ENCODE results near the gene NACA. TPM values are rescaled to one million over a fixed set of nuclear protein-coding genes. Genes with fewer than 3 reads are reported as not detected.
"Not testable (repeated sequence)": the region's sequence is repeated elsewhere in the genome, so short reads cannot be mapped to it uniquely, and the experiment has no call there.

NACA gene
- total and polyA plus RNA-seq, 2 experiments from 2014 or later = 672 to 762 TPM

GRCh38 chr12:56714431-56714929, 10.6 kb downstream of the NACA start:
- Histone ChIP-seq H3K27me3 (replicated peaks; ENCODE audit: insufficient read depth) (no peaks in the 10 kb centered on the region), H3K27ac (no peak overlapping the region), H3K4me2 (ENCODE audit: unreplicated experiment) (no peak overlapping the region), H2AFZ (no peak overlapping the region), H3K9ac (no peak overlapping the region), H3K4me1 (ENCODE audit: insufficient read depth) (0 out of 2 replicates have a peak, but pooled peaks cover 3% of the 10 kb centered on the region), H4K20me1 (ENCODE audit: insufficient read depth) (peaks cover 25% of the 10 kb centered on the region), H3K36me3 (ENCODE audit: low read depth) (peaks cover 48% of the 10 kb centered on the region), H3K9me3 (ENCODE audit: low read depth) (no peaks in the 10 kb centered on the region), H3F3A (ENCODE audit: insufficient read depth) (peaks cover 57% of the 10 kb centered on the region), H3K4me3 (no peak overlapping the region), H3K79me2 (ENCODE audit: insufficient read depth) (peaks cover 68% of the 10 kb centered on the region), H3K9me2 (ENCODE audit: insufficient read depth) (no peaks in the 10 kb centered on the region)
- no peak for DNase-seq
- in situ Hi-C loops (cut with MboI) = no loop called here
- TF ChIP-seq EZH2 (IDR thresholded peaks at IDR 0.05; ENCODE audit: insufficient read depth, poor library complexity, severe bottlenecking) (no peak), EZH2phosphoT487 (IDR thresholded peaks at IDR 0.05; ENCODE audit: insufficient read depth, low read depth) (no peak)
- 96 to 100% methylated on average over 2 of the region's 2 CpGs for WGBS, 2 experiments (ENCODE audit: low coverage in 1 of 2, low lambda C conversion rate in 2 of 2, missing lambda C conversion rate in 2 of 2)

- Histone ChIP-seq H3K79me2 (ENCODE audit: insufficient read depth) (peaks cover 57% of the 10 kb centered on the region), H3K4me3 (no peak overlapping the region), H3K27me3 (replicated peaks; ENCODE audit: insufficient read depth) (no peaks in the 10 kb centered on the region), H3F3A (ENCODE audit: insufficient read depth) (peaks cover 66% of the 10 kb centered on the region), H3K4me2 (ENCODE audit: unreplicated experiment) (no peak overlapping the region), H3K4me1 (ENCODE audit: insufficient read depth) (0 out of 2 replicates have a peak, but pooled peaks cover 3% of the 10 kb centered on the region), H3K27ac (no peak overlapping the region), H4K20me1 (ENCODE audit: insufficient read depth) (peaks cover 25% of the 10 kb centered on the region), H3K9ac (no peak overlapping the region), H3K36me3 (ENCODE audit: low read depth) (peaks cover 48% of the 10 kb centered on the region), H3K9me2 (ENCODE audit: insufficient read depth) (no peaks in the 10 kb centered on the region), H2AFZ (no peak overlapping the region), H3K9me3 (ENCODE audit: low read depth) (no peaks in the 10 kb centered on the region)
- in situ Hi-C loops (cut with MboI) = no loop called here
- WGBS, 2 experiments (ENCODE audit: low coverage in 1 of 2, low lambda C conversion rate in 2 of 2, missing lambda C conversion rate in 2 of 2) = 79 to 85% methylated on average over 3 of the region's 3 CpGs
- TF ChIP-seq EZH2phosphoT487 (IDR thresholded peaks at IDR 0.05; ENCODE audit: insufficient read depth, low read depth) = no peak
- TF ChIP-seq EZH2 (IDR thresholded peaks at IDR 0.05; ENCODE audit: insufficient read depth, poor library complexity, severe bottlenecking) = no peak
- DNase-seq = no peak
Observed at GRCh38 chr12:56713345-56713744, 11.8 kb downstream of the NACA start.

DNA sequence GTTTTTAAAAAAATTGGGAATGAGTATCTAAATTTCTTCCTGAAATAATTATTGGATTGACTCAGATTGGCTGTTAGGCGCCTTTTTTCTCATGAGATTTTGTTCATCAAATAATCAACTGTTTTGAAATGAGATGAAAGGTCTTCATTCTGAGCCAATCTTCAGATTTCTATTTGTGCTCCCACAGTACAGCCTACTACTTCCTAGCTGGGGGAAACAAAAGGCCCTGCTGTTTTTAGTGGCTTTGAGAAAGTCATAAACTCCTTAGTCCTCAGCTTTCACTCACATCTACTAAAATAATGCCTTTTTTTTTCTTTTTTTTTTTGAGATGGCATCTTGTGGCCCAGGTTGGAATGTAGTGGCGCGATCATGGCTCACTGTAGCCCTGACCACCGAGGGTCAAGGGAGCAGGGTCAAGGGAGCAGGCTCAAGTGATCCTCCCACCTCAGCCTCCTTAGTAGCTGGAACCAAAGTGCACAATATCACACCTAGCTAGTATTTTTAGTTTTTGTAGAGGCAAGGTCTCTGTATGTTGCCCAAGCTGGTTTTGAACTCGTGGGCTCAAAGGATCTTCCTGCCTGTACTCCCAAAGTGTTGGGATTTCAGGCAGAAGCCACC, 15.2 kb downstream of the NACA start:
- in situ Hi-C loops (cut with MboI) = no loop called here
- DNase-seq = no peak

GRCh38 chr12:56704522-56704921, 20.6 kb downstream of the NACA start:
- H3K27me3 ChIP-seq (replicated peaks; ENCODE audit: insufficient read depth); H4K20me1 ChIP-seq (ENCODE audit: insufficient read depth); in situ Hi-C loops (cut with MboI); H3K9me2 ChIP-seq (ENCODE audit: insufficient read depth); H3K4me2 ChIP-seq (ENCODE audit: unreplicated experiment); H3K4me3 ChIP-seq; H3K9me3 ChIP-seq (ENCODE audit: low read depth); H3K79me2 ChIP-seq (ENCODE audit: insufficient read depth); H2AFZ ChIP-seq; H3K4me1 ChIP-seq (ENCODE audit: insufficient read depth); H3F3A ChIP-seq (ENCODE audit: insufficient read depth); H3K9ac ChIP-seq; DNase-seq; H3K36me3 ChIP-seq (ENCODE audit: low read depth); H3K27ac ChIP-seq: not testable (repeated sequence)
- 79 to 82% methylated on average over 5 of the region's 5 CpGs for WGBS, 2 experiments (ENCODE audit: low coverage in 1 of 2, low lambda C conversion rate in 2 of 2, missing lambda C conversion rate in 2 of 2)

More for the DNA sequence above, 15.2 kb downstream of the NACA start:
- Histone ChIP-seq H3K27me3 (replicated peaks; ENCODE audit: insufficient read depth) (no peaks in the 10 kb centered on the region), H3K27ac (no peak overlapping the region), H3K9me2 (ENCODE audit: insufficient read depth) (no peaks in the 10 kb centered on the region), H3F3A (ENCODE audit: insufficient read depth) (peaks cover 57% of the 10 kb centered on the region), H3K36me3 (ENCODE audit: low read depth) (peaks cover 42% of the 10 kb centered on the region), H3K9ac (no peak overlapping the region), H4K20me1 (ENCODE audit: insufficient read depth) (peaks cover 9% of the 10 kb centered on the region), H3K4me1 (ENCODE audit: insufficient read depth) (no peaks in the 10 kb centered on the region), H3K79me2 (ENCODE audit: insufficient read depth) (peaks cover 22% of the 10 kb centered on the region), H3K4me3 (no peak overlapping the region), H3K9me3 (ENCODE audit: low read depth) (no peaks in the 10 kb centered on the region), H3K4me2 (ENCODE audit: unreplicated experiment) (no peak overlapping the region), H2AFZ (no peak overlapping the region)
- 65 to 69% methylated on average over 5 of the region's 5 CpGs for WGBS, 2 experiments (ENCODE audit: low coverage in 1 of 2, low lambda C conversion rate in 2 of 2, missing lambda C conversion rate in 2 of 2)
- no peak for TF ChIP-seq EZH2 (IDR thresholded peaks at IDR 0.05; ENCODE audit: insufficient read depth, poor library complexity, severe bottlenecking)
- no peak for TF ChIP-seq EZH2phosphoT487 (IDR thresholded peaks at IDR 0.05; ENCODE audit: insufficient read depth, low read depth)

All from GM23248 (cell line).